Suprapubic skin (tissue), 4 donors: ENCODE data around the gene FILIP1L. TPM values are rescaled to one million over a fixed set of nuclear protein-coding genes. Genes with fewer than 3 reads are reported as not detected.
"Not testable (repeated sequence)": the region's sequence is repeated elsewhere in the genome, so short reads cannot be mapped to it uniquely, and the experiment has no call there.

Experiments
- DNase-seq, 2 donors: peaks; one replicate each; pipeline ENCODE4 v3.0.0-alpha.2; 2019; ENCODE audit warnings: low spot score in 2 of 2
- H3K27ac ChIP-seq: fragments of 200-600 bp; sonication (generic); one replicate; pipeline ENCODE4 v1.5.1; 2019
- H3K27me3 ChIP-seq: fragments of 200-600 bp; sonication (generic); one replicate; pipeline ENCODE4 v1.5.1; 2019
- H3K36me3 ChIP-seq: fragments of 200-600 bp; sonication (generic); one replicate; pipeline ENCODE4 v1.5.1; 2019
- H3K4me1 ChIP-seq: fragments of 200-600 bp; sonication (generic); one replicate; pipeline ENCODE4 v1.5.1; 2019
- H3K4me3 ChIP-seq: fragments of 200-600 bp; sonication (generic); one replicate; pipeline ENCODE4 v1.5.1; 2019; ENCODE audit warnings: mild to moderate bottlenecking
- H3K9me3 ChIP-seq: fragments of 200-600 bp; sonication (generic); one replicate; pipeline ENCODE4 v1.5.1; 2019
- CTCF ChIP-seq, 2 donors: fragments of 200-600 bp in 1 of 2; fragments of 450-650 bp in 1 of 2; sonication (generic) in 1 of 2; IDR thresholded peaks; one replicate each; pipeline ENCODE4 v1.5.1; 2016 to 2019; ENCODE audit warnings: antibody characterized with exemption in 2 of 2, mild to moderate bottlenecking in 1 of 2, moderate library complexity in 1 of 2
- EP300 ChIP-seq: sonication (generic); formaldehyde crosslinking; IDR thresholded peaks from one replicate; pipeline ENCODE4 v1.6.1; 2017; ENCODE audit warnings: antibody characterized with exemption
- POLR2A ChIP-seq, 2 donors: fragments of 450-650 bp; IDR thresholded peaks; one replicate each; pipeline ENCODE4 v1.6.1; 2017; ENCODE audit warnings: antibody characterized with exemption in 2 of 2, mild to moderate bottlenecking in 2 of 2, moderate library complexity in 2 of 2
- POLR2AphosphoS5 ChIP-seq, 3 donors: sonication (generic); formaldehyde crosslinking; IDR thresholded peaks; one replicate each; pipeline ENCODE4 v1.6.1; 2017; ENCODE audit warnings: antibody characterized with exemption in 3 of 3
- WGBS: methylation state at CpG from one replicate; pipeline ENCODE4 v1.1.5; 2018; 5-methylcytosine and 5-hydroxymethylcytosine counted together
- total RNA-seq, 4 donors: library from RNA; depleted of rRNA; stranded (reverse); fragments of >200 nt; gene quantifications; one replicate each; pipeline ENCODE4 v1.1.0, GENCODE V29; 2016

Gene FILIP1L
- total RNA-seq, 4 donors from 2014 or later: 14.0 to 19.9 (median 15.9) TPM

GRCh38 chr3:100098784-100099070, 15.6 kb downstream of the FILIP1L start:
- no peaks in the 10 kb centered on the region for H3K9me3 ChIP-seq
- no peak overlapping the region for H3K4me3 ChIP-seq
- peaks cover 24% of the 10 kb centered on the region for H3K4me1 ChIP-seq
- no peaks in the 10 kb centered on the region for H3K27me3 ChIP-seq
- no peak overlapping the region for H3K27ac ChIP-seq
- no peaks in the 10 kb centered on the region for H3K36me3 ChIP-seq
- TF ChIP-seq CTCF (IDR thresholded peaks at IDR 0.05) (no peak), POLR2AphosphoS5 (IDR thresholded peaks at IDR 0.05) (no peak), EP300 (no peak), POLR2A (IDR thresholded peaks at IDR 0.05) (no peak)
- no peak for DNase-seq

GRCh38 chr3:100097919-100098783, 16.1 kb downstream of the FILIP1L start:
- Histone ChIP-seq H3K4me1 (peaks cover 19% of the 10 kb centered on the region), H3K27me3 (no peaks in the 10 kb centered on the region), H3K27ac (no peak overlapping the region), H3K9me3 (no peaks in the 10 kb centered on the region), H3K4me3 (no peak overlapping the region), H3K36me3 (no peaks in the 10 kb centered on the region)
- TF ChIP-seq POLR2A (IDR thresholded peaks at IDR 0.05) (no peak), EP300 (no peak), POLR2AphosphoS5 (IDR thresholded peaks at IDR 0.05) (no peak), CTCF (IDR thresholded peaks at IDR 0.05) (no peak)
- WGBS: 54% methylated on average over 6 of the region's 6 CpGs
- DNase-seq: no peak

DNA sequence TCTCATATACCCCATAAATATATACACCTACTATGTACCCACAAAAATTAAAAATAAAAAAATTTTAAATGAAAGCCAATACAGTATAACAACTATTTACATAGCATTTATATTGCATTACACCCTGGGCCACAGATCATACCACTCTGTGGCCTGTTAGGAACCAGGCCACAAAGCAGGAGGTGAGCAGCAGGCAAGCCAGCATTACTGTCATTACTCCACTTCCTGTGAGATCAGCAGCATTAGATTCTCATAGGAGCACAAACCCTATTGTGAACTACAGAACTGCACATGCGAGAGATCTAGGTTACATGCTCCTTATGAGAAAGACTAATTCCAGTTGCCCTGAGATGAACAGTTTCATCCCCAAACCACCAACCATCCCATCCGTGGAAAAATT, 17.4 kb downstream of the FILIP1L start:
- TF ChIP-seq CTCF (IDR thresholded peaks at IDR 0.05) (no peak), POLR2A (IDR thresholded peaks at IDR 0.05) (no peak), POLR2AphosphoS5 (IDR thresholded peaks at IDR 0.05) (no peak), EP300 (no peak)
- no peaks in the 10 kb centered on the region for H3K36me3 ChIP-seq
- H3K9me3 ChIP-seq: no peaks in the 10 kb centered on the region
- no peak overlapping the region for H3K4me3 ChIP-seq
- H3K27ac ChIP-seq: no peak overlapping the region
- 86% methylated on average over 2 of the region's 2 CpGs for WGBS
- H3K4me1 ChIP-seq: peaks cover 16% of the 10 kb centered on the region
- DNase-seq: no peak
- H3K27me3 ChIP-seq: no peaks in the 10 kb centered on the region

DNA sequence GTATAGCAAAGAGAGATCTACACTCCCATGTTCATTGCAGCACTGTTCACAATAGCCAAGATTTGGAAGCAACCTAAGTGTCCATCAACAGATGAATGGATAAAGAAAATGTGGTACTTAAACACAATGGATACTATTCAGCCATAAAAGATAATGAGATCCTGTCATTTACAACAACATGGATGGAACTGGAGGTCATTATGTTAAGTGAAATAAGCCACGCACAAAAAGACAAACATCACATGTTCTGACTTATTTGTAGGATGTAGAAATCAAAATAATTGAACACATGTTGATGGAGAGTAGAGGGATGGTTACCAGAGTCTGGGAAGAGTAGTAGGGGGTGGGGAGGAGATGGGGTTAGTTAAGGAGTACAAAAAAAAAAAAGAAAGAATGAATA, 18.0 kb downstream of the FILIP1L start:
- H3K27ac ChIP-seq, DNase-seq: not testable (repeated sequence)
- 92% methylated on average over 1 of the region's 1 CpG for WGBS

GRCh38 chr3:100093831-100094230, 20.5 kb downstream of the FILIP1L start:
- Histone ChIP-seq H3K9me3 (no peaks in the 10 kb centered on the region), H3K27ac (no peak overlapping the region), H3K4me1 (peaks cover 14% of the 10 kb centered on the region), H3K27me3 (no peaks in the 10 kb centered on the region), H3K36me3 (no peaks in the 10 kb centered on the region), H3K4me3 (no peak overlapping the region)
- DNase-seq: no peak
- WGBS: 100% methylated on average over 1 of the region's 1 CpG
- TF ChIP-seq POLR2A (IDR thresholded peaks at IDR 0.05) (no peak), CTCF (IDR thresholded peaks at IDR 0.05) (no peak), EP300 (no peak), POLR2AphosphoS5 (IDR thresholded peaks at IDR 0.05) (no peak)

More for the DNA sequence above, 18.0 kb downstream of the FILIP1L start:
- H3K9me3 ChIP-seq, H3K36me3 ChIP-seq, H3K4me3 ChIP-seq, H3K27me3 ChIP-seq: not testable (repeated sequence)
- H3K4me1 ChIP-seq: peaks cover 16% of the 10 kb centered on the region

DNA sequence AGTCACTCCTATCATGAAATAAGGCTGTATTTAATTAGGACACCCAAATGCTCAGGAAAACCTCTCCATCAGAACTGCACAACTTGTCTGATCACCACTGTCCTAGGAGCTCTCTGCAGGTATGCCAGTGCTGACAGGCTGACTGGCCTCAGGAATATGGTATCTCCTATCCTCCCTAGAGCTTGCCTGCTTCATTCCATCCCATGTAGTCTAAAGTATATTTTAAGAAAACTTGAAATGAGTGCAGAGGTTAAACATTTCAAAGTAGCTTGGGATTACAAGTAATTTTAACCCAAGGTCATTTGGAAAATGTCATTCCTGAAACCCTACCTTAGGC, 23.7 kb downstream of the FILIP1L start:
- Histone ChIP-seq H3K36me3 (no peaks in the 10 kb centered on the region), H3K27ac (no peak overlapping the region), H3K27me3 (no peaks in the 10 kb centered on the region), H3K4me1 (no peaks in the 10 kb centered on the region), H3K9me3 (no peaks in the 10 kb centered on the region), H3K4me3 (no peak overlapping the region)
- no peak for DNase-seq
- TF ChIP-seq POLR2A (IDR thresholded peaks at IDR 0.05) (no peak), EP300 (no peak), POLR2AphosphoS5 (IDR thresholded peaks at IDR 0.05) (no peak), CTCF (IDR thresholded peaks at IDR 0.05) (no peak)
